NCI-H187 (cell line): ENCODE measurements around the gene SLC27A2.

ENCODE experiments used
- DNase-seq, 2 experiments: peaks; one replicate each; lab custom pipeline; 2025; lab: John Stamatoyannopoulos, UW

SLC27A2 gene

GRCh38 chr15:50241684-50242450 lies 59.9 kb downstream of the SLC27A2 start:
- no peak for DNase-seq

DNA sequence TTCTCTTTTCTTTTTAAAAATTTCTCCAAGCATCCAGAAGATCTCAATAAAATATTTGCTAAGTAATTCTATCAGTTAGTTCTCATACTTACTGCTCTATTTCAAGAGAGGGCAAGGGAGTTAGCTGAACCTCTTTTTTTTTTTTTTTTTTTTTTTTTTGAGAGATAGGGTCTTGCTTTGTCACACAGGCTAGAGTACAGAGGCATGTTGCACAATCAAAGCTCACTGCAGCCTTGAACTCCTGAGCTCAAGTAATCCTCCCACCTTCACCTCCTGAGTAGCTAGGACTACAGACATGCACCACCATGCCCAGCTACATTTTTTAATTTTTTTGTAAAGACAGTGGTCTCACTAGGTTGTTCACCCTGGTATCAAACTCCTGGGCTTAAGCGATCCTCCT lies 62.2 kb downstream of the SLC27A2 start:
- DNase-seq: no peak

GRCh38 chr15:50244959-50245624 lies 63.1 kb downstream of the SLC27A2 start:
- no peak for DNase-seq

- no peak for DNase-seq
Observed at GRCh38 chr15:50246631-50247030, 64.6 kb downstream of the SLC27A2 start.

DNA sequence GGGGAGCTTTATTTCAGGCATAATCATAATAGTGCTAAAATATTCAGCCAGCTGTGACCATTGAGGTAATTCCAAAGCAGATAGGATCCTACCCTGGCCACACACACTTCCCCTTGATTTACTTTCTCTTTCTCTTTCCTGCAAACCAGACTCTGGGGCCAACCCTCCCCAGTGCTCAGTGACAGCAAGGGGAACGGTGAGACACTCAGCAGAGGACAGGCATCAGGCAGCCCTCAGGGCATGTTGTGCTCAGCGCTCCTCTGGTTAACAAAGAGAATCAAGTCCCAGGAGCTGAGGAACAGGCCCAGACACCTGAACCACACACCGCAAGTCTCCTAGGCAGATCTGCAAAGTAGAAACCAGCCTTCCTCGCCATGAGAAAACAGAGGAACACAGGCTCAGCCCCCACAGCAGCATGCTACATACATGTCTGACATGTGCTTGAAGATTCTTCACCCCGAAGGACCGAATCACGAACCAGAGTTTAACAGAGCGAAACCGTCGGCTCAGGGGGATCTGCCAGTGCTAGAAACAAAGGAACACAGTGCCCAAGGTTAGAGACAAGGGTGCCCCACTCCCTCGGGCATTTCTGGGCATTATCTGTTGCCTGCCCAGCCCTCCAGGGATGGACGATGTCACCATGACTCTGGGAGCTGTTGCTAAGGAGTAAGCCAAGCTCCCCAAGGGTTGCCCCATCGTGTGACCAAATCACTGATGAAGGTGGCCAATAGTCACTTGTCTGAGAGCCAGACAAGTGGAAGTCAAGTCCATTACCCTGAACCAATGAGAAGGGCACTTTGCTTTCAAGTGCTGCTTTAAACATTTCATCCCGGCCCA lies 66.0 kb downstream of the SLC27A2 start:
- no peak for DNase-seq

GRCh38 chr15:50248994-50249582 lies 67.1 kb downstream of the SLC27A2 start:
- DNase-seq: no peak

- DNase-seq: no peak
Observed at GRCh38 chr15:50249704-50250103, 67.7 kb downstream of the SLC27A2 start.

DNA sequence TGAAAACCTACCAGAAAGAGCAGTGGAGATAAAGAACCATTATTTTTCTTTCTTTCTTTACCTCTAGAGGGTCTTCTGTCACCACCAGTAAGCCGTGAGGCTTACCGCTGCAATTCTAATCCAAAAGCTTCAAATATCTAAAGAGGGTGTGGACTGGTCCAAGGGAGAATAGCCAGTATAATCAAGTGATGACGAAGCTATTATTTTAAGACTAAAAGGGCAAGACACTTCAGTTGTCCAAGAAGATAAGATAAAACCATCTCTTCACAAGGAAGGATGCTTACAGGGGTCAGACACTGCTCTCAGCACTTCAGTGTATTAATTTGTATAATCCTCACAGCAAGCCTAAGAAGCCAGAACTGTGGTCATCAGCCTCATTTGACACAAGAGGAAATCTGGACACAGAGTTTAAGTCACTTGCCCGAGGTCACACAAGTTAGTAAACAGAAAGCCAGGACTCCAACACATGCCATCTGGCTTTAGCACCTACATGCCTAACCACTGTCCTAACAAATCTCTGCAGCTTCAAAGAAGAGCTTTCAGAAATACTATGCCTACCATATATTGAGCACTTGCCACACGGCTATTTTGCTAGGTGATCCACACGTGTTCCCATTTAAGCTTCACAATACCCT lies 68.9 kb downstream of the SLC27A2 start:
- DNase-seq: no peak

DNA sequence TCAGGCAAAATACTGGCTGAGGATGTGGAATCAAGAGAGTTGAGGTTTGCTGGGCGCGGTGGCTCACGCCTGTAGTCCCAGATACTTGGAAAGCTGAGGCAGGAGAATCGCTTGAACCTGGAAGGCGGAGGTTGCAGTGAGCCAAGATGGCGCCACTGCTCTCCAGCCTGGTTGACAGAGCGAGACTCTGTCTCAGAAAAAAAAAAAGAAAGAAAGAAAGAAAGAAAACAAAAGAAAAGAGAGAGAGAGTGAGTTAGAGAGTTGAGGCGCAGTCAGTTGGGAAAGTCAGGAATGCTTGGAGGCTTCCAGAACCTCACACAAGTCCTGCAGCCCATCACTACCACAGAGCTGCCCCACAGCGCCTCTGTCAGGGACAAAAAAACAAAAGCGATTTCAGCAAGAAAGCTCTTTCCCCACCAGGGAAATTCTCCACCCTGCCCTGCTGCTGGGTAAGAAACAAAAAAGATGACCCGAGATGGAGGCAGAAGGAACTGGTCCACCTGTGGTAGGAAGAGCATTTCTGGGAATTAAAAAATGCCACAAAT lies 69.7 kb downstream of the SLC27A2 start:
- no peak for DNase-seq

DNA sequence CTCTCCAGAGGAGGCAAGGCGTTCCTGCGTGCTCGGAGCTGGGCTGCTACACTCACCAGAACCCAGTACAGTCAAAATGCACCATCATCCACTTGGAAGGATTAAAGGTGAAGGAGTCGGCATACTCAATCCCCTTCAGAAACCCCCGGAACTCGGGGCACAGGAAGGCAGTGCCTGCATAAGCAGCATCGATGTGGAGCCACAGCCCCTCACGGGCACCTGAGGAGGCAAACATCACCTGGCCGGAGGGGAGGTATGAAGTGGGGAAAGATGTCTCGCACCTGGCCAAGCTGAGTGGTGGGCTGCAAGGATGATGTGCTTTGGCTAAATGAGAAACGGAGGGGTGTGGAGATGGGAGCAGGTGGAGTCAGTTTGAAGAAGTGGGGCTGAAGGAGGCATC lies 70.6 kb downstream of the SLC27A2 start:
- DNase-seq: no peak

DNA sequence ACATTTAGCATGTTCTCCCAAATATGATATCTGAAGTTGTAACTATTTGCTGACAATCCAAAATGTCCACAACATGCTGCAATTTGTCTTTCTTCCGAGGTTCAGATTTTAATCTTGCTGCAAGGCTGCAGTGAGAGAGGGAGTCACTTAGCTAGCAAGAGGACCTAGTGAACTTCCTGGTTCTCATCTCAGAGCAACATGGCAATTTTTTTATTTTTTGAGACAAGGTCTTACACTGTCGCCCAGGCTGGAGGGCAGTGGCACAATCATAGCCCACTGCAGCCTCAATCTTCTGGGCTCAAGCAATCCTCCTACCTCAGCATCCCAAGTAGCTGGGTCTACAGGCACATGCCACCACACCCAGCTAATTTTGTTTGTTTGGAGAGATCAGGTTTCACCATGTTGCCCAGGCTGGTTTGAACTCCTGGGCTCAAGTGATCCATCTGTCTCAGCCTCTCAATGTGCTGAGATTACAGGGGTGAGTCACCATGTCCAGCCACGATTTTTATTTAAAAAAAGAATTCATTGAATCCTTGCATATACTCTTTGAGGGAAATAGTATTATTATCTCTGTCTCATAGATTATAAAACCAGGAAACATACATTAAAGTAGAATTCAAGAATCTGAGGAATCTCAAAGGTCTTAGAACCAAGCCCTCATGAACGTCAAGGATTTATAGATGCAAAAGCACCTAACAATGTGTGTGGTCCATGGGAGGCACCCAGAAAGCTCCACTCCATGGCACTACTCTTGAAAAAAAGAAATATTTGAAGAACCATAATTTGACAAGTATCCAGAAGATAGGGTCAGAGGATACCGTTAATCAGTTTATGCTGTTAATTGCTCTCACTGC lies 74.4 kb downstream of the SLC27A2 start:
- DNase-seq: no peak

DNA sequence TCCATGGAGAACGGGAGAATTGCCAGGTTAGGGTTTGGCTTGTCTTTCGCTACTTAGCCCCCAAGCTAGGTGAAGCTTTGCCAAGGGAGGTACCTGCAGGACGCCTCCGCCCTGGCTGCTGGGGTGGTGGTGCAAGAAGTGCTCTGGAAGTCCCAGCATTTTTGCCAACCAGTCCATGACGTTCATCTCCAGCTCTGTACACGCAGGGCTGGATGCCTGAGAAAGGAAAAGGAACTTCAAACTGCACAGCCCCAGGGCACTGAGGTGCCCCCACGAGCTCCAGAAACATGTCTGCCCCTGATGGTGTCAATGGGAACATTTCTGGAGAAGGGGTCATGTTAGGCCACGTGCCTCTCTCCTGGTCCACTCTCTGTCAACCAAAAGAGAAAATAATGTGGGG lies 75.3 kb downstream of the SLC27A2 start:
- DNase-seq: no peak

- no peak for DNase-seq
Observed at GRCh38 chr15:50257924-50258323, 75.9 kb downstream of the SLC27A2 start.

DNA sequence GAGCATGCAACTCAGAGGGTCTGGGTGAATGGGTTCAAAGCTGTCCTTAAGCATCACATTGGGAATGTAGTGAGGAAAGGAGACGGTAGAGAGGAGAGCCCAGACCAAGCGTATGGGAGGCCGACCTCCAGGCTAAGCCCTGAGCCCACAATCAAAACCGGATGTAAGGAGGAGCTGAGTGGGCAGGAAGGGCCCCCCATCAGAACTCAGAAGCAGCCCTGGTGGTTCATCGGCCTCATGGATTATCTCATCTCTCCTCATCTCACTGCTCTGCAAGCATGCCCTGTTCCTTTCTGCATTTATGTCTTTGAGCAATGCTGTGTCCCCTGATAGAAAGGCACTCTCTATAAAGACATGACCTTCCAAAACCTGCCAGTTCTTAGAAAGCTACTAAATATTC lies 77.3 kb downstream of the SLC27A2 start:
- DNase-seq: no peak

DNA sequence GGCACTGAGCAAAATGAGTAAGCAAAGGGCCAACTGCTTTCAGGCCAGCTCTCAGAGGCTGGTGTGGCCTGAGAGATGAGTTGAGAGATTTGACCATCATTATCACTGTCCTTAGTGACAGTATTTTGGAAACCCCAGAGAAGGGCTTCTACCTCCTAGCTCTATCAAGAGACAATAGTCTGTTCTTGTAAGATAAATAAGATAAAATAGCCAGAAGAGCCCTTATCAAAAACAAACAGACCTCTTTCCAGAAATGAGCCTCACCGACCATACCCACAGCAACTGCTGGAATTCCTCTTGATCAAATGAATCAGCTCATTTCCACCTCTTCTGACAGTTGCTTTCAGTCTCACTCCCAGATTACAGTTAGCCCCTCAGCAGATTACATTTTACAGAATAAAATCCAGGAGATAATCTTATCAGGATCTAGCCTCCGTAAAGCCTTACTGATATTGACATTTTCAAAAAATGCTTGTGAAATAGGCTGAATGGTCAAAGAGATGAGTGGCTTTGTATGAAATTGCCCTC lies 79.0 kb downstream of the SLC27A2 start:
- no peak for DNase-seq

DNA sequence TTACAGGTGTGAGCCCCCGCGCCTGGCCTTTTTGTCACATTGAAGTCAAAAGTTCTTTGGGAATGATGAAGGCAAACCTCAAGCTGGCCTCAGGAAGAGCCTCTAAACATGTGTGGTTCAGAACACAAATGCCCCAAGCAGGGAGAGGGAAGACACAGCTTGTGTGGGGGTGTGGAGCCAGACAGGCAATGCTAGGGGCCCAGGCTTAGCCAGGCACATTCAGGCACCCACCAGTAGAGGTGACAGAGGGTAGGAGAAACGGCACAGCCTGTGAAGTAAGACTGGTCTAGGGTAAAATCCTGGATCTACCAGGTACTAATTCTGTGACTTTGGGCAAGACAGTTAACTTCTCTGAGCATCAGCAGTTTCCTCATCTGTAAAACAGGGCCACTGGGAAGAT lies 80.0 kb downstream of the SLC27A2 start:
- DNase-seq: no peak

DNA sequence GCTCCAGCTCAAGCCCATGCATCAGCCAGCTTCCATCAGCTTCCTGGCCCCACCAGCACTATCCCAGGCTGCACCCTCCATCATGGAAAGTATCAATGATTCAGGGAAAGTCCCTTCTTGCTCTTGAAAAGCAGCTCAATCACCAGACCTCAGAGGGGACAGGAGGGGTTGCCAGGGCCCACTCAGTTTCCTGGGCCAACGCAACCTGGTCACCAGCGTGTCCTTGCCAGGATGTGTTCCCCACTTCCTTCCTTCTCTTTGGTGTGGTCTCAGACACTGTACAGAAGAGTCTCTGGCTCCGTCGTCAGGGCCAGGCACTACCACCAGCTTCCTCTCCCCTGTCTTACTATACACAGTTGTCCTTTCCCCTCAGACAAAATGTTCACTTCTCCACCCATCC lies 80.5 kb downstream of the SLC27A2 start:
- no peak for DNase-seq

- peak; percentile 2 to 8 for DNase-seq
Observed at GRCh38 chr15:50265620-50266019, 83.6 kb downstream of the SLC27A2 start, which contains the start of gene HDC. TSS of gene HDC (minus strand) at chr15:50265726. CDS start at chr15:50265623, 103 bp downstream.

GRCh38 chr15:50267577-50267976 lies 85.6 kb downstream of the SLC27A2 start:
- no peak for DNase-seq

DNA sequence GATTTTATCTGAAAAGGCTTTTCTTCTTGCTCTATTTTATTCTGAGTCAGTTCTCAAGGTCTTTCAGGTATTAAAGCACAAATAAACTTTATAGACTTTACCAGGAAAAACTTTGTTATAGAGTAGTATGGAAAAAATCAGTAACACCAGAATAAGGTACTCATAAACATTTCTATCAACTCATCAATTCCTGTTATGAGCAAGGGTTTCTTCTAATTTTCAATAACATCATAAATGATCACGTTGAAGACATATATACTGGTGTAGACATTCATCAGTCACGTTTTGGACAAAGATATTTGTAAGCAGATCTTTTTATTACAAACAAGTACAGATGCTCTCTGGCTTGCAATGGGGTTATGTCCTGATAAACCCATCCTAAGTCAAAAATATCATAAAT lies 93.1 kb downstream of the SLC27A2 start:
- no peak for DNase-seq
